ENCODE measurements around the gene BEND4.
"Not testable (repeated sequence)": the region's sequence is repeated elsewhere in the genome, so short reads cannot be mapped to it uniquely, and the experiment has no call there.

Gene BEND4

GRCh38 chr4:42152507-42153504 lies at the start of gene BEND4:
Gene BEND4 (minus strand): TSS chr4:42152655. CDS start chr4:42152143, 512 bp downstream.
- in situ Hi-C loops (cut with MboI; ENCODE audit: low sequenced_read_pairs) = no loop called here

DNA sequence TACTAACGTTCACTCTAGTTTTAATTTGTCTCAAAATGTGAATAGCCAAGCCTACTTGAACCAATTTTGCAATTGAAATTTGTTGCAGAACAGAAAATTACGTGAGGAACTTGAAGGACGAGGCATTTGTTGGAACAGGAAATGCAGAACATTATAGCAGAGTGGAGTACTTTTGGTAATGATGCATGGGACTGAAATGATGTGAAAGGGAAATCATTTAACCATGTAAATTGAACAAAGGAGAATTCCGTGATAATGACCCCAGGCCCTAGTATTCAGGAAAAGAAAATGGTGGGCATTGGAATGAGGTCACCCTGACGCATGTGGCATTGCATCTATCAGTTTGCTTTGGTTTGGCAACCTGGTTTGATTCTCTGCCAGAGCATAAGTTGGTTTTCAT lies 44.9 kb upstream of the BEND4 start:
- in situ Hi-C loops (cut with MboI; ENCODE audit: low sequenced_read_pairs) = no loop called here

DNA sequence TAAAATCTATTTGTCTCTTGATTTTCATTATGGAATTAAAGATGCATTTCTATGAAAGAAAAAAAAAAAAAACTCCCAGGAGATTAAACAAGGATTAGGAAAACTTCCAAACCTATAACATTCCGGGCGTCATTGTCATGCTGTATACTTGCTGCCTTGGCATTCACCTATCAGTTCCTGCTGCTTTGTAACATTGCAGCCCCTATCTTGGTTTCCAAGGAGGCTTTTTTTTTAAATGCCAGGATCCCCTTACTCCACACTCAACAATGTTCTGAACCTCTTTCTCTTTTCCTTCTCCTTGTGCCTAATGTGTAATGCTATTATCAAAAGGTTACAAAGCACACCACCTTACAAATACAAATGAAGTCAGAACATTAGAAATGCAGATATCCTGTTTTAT lies 20.5 kb upstream of the BEND4 start:
- in situ Hi-C loops (cut with MboI; ENCODE audit: low sequenced_read_pairs) = no loop called here

DNA sequence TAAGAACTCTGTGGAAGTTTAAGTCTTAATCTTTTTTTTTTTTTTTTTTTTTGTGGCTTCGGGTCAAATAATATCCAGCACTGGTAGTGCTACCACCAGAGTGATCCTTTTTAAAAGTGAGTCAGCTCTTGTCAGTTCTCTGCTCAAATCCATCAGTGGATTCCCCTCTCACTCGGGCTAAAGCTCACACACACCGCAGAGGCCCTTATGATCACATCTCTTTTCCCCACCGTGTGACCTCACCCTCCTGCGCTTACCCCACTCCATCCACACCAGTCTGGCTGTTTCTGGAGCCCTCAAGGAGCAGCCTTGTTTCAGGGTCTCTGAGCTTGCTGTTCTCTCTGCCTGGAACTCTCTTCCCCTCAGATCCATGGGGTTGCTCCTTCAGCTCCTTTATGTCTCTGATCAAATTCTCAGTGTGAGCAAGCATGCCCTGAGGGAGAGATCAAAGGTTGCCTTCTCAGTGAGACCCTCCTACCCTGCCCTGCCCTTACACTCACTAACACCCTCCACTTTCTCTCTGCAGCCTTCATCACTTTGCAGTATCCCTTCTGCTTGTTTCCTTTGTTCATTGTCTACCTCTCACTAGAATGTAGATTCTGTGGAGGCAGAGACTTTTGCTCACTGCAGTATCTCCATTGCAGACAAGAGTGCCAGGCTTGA lies 19.8 kb upstream of the BEND4 start:
- in situ Hi-C loops (cut with MboI; ENCODE audit: low sequenced_read_pairs) = no loop called here

- in situ Hi-C loops (cut with MboI; ENCODE audit: low sequenced_read_pairs) = no loop called here
Observed at GRCh38 chr4:42167709-42168108, 15.3 kb upstream of the BEND4 start.

DNA sequence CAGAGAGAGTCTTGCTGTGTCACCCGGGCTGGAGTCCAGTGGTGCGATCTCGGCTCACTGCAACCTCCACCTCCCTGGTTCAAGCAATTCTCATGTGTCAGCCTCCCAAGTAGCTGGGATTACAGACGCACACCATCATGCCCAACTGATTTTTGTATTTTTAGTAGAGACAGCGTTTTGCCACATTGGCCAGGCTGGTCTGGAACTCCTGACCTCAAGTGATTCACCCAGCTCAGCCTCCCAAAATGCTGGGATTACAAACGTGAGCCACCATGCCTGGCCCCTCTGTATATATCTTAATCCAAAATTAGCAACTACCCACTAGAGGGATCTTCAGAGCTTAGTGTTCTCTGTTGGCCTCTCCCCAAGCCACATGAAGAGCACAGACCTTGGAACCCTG lies 13.7 kb upstream of the BEND4 start:
- in situ Hi-C loops (cut with MboI; ENCODE audit: low sequenced_read_pairs) = not testable (repeated sequence)

- in situ Hi-C loops (cut with MboI; ENCODE audit: low sequenced_read_pairs) = no loop called here
Observed at GRCh38 chr4:42159271-42160001, 7.0 kb upstream of the BEND4 start.

DNA sequence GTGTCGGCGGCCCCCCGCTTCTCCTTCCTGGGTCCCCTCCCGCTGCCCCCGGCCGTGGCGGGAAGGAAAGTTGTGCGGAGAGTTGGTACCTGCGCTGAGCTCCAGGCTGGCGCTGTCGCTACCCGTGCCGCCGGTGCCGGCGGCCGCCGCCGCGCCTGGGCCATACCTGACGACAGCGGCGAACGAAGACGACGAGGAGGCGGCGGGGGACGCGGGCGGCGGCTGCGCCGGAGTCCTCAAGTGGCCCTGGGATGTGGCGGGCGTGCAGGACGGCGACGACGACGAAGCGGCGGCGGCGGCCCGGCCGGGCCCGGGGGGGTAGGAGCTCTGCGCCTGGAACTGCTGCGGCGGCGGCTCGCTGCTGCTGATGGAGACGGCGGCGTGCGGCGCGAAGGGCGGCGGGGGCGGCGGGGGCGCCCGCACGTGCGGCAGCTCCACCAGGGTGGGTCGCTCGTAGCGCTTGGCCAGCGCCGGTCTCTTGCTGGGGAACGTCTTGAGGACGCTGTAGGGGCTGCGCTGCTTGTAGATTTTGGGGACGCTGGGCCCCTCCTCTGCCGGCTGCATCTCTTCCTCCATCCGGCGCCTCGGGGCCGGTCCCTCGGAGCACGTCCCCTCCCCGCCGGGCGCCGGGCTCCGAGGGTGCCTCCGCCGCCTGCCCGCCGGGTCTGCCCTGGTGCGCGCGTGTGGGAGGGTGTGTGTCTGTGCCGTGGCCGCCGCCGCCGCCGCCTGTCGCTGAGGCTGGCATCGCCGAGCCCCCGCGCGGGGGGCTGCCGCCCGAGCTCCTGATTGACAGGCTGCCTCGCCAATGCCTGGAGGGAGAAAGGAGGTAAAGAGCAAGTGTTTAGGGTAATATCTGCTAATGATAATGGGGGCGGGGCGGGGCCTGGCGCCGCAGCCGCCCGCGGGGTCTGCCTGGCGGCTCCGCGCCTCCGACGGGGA lies 618 bp downstream of the BEND4 start:
- in situ Hi-C loops (cut with MboI; ENCODE audit: low sequenced_read_pairs) = no loop called here

DNA sequence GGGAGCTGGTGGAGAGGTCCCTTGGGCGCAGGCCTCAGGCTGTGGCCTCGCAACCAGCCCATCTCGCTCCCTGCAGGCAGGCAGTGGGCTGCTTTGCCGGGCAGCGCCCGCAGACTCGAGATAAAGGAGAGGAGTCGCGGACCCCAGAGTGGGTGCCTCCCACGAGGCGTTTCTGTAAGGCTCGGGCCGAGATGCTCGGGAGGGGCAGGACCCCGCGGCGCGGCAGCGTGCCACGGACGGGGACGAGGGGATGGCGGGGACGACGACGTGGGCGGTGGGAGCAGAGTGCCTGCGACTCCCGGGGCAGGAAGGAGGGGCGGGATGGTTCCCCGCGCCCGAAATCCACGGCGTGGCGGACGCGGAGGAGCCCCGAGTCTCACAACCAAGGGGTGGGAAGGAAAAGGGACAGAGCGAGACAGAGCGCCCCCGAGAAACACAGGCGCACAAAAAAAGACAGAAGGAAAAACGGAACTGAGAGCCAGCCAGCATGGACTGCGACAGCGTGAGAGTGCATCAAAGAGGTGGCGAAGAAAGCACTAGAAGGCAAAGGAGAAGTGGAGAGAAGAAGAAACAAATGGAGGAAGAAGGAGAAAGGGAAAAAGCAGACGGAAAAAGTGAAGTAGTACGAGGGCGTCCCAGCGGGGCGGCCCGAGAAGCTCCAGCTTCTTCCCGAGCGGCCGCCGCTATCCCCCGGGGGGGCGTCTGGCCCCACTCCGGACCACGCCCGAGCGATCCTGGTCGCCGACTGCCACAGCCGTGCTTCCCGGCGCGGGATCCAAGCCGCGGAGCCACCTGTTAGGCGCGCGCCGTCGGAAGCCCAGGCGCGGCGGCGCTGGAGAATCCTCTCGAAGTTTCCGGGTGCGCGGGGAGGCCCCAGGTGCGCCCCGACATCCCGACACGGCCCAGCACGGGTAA lies 1.5 kb downstream of the BEND4 start:
- in situ Hi-C loops (cut with MboI; ENCODE audit: low sequenced_read_pairs) = no loop called here

GRCh38 chr4:42149004-42149403 lies 3.5 kb downstream of the BEND4 start:
- in situ Hi-C loops (cut with MboI; ENCODE audit: low sequenced_read_pairs) = no loop called here

GRCh38 chr4:42148425-42148824 lies 4.0 kb downstream of the BEND4 start:
- in situ Hi-C loops (cut with MboI; ENCODE audit: low sequenced_read_pairs) = no loop called here

GRCh38 chr4:42144028-42144427 lies 8.4 kb downstream of the BEND4 start:
- in situ Hi-C loops (cut with MboI; ENCODE audit: low sequenced_read_pairs) = no loop called here

DNA sequence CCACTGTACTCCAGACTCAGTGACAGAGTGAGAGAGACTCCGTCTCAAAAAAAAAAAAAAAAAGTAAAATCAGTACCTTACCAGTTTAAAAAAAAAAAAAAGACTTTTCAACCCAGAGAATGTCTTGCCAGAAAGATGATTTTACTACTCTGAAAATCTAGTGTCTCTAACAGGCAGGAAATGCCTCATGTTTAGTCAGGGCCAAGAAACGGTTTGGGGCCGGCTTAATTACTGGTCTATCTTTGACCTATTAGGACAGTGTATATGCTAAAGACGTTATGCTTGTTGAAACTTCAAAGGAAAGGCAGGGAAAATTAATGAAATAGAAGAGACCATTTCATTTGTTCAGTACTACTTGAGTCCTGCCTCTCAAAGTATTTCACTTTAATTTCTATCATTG lies 9.9 kb downstream of the BEND4 start:
- in situ Hi-C loops (cut with MboI; ENCODE audit: low sequenced_read_pairs) = no loop called here

GRCh38 chr4:42136371-42136770 lies 16.1 kb downstream of the BEND4 start:
- in situ Hi-C loops (cut with MboI; ENCODE audit: low sequenced_read_pairs) = no loop called here

DNA sequence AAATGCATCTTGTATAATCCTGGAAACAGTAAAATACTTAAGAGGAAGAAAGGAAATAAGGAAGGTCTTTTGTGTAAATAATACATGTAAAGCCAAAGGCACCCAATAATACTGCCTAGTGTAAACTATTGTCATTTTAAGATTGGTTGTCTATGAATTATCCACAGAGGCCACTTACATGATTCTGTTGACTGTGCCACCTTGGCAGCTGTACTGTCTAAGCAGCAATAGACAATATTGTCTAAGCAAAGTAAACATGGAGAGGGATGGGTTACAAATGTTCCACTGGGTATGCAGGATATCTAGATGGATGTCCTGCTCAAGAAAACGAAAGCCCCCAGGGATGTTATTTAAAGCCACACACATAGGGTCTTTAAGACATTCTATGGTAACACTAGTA lies 19.4 kb downstream of the BEND4 start:
- in situ Hi-C loops (cut with MboI; ENCODE audit: low sequenced_read_pairs) = no loop called here

DNA sequence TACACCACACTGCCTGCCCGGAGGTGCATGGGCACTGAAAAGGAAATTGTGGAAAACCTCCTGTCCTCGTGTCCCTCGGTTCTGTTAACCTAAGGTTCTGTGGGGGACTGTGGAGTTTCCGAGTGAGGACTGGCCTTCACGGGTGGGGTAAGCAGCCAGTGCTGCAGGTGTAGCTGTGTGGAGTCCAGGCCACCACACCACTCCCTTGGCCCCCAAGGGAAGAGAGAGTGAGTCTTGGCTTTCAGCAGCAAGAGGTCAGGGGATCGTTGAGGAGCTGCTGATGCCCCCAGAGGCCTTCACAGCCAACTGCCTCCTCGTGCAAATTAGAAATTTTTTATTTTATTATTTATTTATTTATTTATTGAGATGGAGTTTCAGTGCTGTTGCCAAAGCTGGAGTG lies 20.4 kb downstream of the BEND4 start:
- in situ Hi-C loops (cut with MboI; ENCODE audit: low sequenced_read_pairs) = no loop called here

GRCh38 chr4:42123071-42123644 lies 29.3 kb downstream of the BEND4 start:
- in situ Hi-C loops (cut with MboI; ENCODE audit: low sequenced_read_pairs) = no loop called here

- in situ Hi-C loops (cut with MboI; ENCODE audit: low sequenced_read_pairs) = no loop called here
Observed at GRCh38 chr4:42122237-42122636, 30.2 kb downstream of the BEND4 start.

GRCh38 chr4:42119886-42120285 lies 32.6 kb downstream of the BEND4 start:
- in situ Hi-C loops (cut with MboI; ENCODE audit: low sequenced_read_pairs) = no loop called here

Measured in HL-60/S4 treated with retinoic acid at 250 ng/mL for 4 days and 3 days (cell line).